ENCODE measurements around the gene SMIM5. TPM values are rescaled to one million over a fixed set of nuclear protein-coding genes. Genes with fewer than 3 reads are reported as not detected.

The SMIM5 gene, protein sequence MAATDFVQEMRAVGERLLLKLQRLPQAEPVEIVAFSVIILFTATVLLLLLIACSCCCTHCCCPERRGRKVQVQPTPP
- under 0.01 TPM in 1 of 2 replicates, not detected in the other for total RNA-seq

DNA sequence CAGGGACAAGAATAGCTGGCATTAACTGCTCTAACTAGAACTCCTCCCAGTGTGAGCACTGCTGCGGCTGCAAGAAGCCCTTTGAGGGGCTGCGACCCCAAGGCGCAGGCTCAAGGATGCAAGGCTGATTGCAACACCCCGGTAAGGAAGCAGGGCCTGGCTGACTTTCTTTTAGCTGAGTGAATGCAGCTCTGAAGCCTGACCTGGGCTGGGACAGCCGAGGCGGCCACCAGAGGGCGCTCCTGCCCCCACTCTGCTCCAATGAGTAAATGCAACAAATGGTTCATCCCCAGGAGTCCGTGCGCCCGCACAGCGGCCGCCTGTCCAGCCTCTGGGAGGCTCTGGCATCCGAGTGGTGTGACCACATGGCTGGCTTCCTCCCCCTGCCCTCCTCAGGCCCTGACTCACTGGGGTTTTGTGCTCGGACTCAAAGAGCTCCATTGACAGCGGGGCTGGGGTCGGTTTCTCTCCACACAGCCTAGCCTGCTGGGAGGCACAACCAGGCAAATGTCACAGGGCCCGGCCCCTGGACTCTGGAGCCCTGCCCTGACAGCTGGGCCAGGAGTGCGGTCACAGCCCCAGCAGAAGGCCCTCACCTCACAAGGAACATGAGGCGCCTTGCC is at the start of gene SMIM5:
Gene SMIM5, plus strand, starts transcription at position 572 of the 623 bp plus-strand sequence. CDS start 6,768 bp downstream, outside the sequence.

DNA sequence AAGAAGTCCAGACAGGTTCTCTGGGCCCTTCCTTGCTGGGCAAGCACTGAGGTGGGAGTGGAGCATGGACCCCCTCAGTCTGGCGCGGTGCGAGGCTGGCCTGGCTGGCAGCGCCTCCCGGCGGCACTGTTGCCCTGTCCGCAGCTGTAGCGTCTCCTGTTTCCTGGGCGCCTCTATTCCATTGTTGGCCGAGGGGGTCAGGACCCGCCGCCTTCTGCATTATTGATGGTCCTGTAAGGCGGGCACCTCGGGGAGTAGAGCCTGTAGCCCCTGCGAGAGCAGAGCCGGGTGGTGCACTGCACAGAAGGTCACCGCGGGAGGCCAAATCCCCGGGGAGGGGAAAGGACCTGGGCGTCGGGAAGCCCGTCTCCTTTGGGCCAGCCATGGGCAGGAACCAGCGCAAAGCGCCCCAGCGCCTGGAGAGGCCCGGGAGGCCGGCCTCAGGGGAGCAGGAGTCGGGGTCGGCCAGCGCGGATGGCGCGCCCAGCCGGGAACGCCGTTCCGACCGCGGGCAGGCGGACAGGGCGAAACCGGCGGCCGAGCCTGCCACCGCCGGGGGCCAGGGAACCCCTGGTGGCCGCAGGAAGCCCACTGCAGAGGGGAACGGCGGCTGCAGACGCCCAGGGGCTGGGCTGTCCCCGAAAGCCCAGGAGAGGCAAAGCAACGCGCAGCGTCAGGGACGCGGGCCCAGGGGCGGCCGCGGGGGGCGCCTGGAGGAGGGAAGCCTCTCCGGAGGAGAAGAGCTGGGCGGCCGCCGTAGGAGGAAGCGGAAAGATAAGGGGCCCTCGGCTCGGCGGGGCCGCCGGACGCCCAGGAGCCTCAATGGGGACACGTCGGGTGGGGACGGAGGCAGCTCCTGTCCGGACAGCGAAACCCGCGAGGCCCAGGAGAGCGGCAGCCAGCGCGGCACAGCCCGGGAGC is 45.3 kb upstream of the SMIM5 start, which contains the start of gene MYO15B:
Gene MYO15B, plus strand, starts transcription at position 126 of the 921 bp plus-strand sequence. Its CDS starts 258 bp downstream, at position 384.

DNA sequence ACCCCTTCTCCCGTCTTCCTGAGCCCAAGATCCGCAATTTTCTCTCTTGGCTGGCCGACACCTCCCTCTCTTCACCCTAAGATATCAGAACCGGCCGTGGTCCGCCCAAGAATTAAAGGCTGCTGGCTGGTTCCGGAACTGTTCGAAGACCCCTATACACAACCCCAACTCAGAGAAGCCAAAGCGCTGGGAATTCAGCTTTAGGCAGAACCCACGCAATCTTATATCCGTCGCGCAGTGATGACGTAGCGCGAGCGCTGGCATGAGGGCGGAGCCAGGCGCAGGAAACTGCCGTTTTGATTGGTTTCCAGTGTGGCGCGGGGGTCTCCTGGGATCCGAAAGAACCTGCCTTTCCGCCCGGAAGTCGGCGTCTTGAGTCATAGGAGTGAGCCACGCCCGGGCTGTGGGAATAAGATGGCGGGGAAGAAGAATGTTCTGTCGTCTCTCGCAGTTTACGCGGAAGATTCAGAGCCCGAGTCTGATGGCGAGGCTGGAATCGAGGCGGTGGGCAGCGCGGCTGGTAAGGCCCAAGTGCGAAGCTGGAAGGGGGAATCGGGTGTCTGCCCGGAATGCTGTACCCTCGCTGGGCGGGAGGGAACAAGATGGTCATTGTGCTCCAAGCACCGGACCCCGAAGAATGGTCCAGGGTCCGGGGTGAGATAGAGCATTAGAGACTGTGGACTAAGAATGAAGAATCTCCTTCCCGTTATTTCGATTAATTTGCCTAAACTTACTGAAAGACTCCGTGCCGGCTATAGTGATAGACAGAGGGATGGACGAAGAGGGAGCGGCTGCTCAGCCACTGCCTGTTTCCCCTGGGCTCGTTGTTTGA is 33.9 kb downstream of the SMIM5 start, which contains the start of the genes RECQL5 and SAP30BP:
Gene RECQL5, minus strand, starts transcription at position 196 of the 832 bp plus-strand sequence. CDS start 597 bp downstream, outside the sequence.
Gene SAP30BP, plus strand, starts transcription at position 380 of the 832 bp plus-strand sequence. Its CDS starts 35 bp downstream, at position 415.

Other genes with a start within 250 kb of the SMIM5 start
- gene GRB2, start 227.8 kb upstream of the SMIM5 start, total RNA-seq = 93.6 and 104 TPM in 2 replicates
- gene TMEM94, start 176.8 kb upstream of the SMIM5 start, total RNA-seq = 34.3 and 46.4 TPM in 2 replicates
- gene CASKIN2, start 117.9 kb upstream of the SMIM5 start, total RNA-seq = 11.8 and 14.9 TPM in 2 replicates
- 10.1 and 14.7 TPM in 2 replicates for gene TSEN54, start 116.9 kb upstream of the SMIM5 start, total RNA-seq
- gene LLGL2, start 107.7 kb upstream of the SMIM5 start, total RNA-seq = 4.0 and 4.5 TPM in 2 replicates
- gene MYO15B, start 45.6 kb upstream of the SMIM5 start, total RNA-seq = 6.3 and 11.6 TPM in 2 replicates
- 20.2 and 20.8 TPM in 2 replicates for gene RECQL5, start 33.7 kb downstream of the SMIM5 start, total RNA-seq
- gene SAP30BP, start 33.9 kb downstream of the SMIM5 start, total RNA-seq = 78.5 and 94.8 TPM in 2 replicates
- 3.7 TPM in 2 replicates for gene ITGB4, start 88.0 kb downstream of the SMIM5 start, total RNA-seq
- gene GALK1, start 131.8 kb downstream of the SMIM5 start, total RNA-seq = 37.8 and 42.7 TPM in 2 replicates
- gene UNK, start 151.4 kb downstream of the SMIM5 start, total RNA-seq = 18.5 and 23.1 TPM in 2 replicates
- gene UNC13D, start 211.0 kb downstream of the SMIM5 start, total RNA-seq = 3.5 and 3.7 TPM in 2 replicates
- 21.3 and 38.9 TPM in 2 replicates for gene WBP2, start 221.9 kb downstream of the SMIM5 start, total RNA-seq
- gene TRIM47, start 245.1 kb downstream of the SMIM5 start, total RNA-seq = 21.5 and 38.1 TPM in 2 replicates